ENCODE results near the gene PADI4. TPM values are rescaled to one million over a fixed set of nuclear protein-coding genes. Genes with fewer than 3 reads are reported as not detected.

Gene PADI4
- polyA plus RNA-seq, 1 experiment: not detected

DNA sequence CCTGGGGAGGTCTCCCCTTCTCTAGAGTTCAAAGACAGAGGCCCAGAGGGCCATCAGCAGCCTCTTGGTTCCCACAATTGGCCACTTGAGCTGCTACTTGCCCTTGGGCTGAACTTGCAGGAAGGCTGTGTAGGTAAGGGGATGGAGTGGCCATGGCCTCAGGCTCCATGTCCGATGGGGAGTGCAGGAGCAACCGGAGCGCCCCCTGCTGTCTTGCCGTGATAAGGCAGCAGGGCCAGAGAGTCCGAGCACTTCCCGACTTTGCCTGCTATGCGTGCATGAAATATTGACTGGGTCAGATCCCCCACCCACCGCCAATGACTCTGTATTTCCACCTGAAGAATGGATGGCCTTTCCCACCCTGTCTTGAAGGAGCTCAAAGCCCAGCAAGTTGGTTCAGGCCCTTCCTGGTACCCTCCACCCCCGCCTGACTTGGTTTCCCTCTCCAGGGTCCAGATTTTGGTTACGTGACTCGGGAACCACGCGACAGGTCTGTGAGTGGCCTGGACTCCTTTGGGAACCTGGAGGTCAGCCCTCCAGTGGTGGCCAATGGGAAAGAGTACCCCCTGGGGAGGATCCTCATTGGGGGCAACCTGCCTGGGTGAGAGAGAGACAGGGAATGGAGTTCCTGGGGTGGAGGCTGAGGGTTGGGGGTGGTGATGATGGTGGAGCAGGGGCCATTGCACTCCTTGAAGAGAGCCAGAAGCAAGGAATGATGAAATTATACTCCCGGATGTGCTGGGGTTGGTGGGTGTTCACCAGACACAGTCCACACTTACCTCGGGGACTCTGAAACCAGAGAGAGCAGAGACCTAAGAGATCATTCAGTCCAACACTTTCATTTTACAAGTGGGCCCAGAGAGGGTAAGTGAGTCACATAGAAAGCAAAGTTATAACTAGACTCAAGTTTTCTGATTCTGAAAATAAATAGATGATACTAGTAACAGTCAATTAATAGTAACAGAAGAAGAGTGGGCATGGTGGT lies 33.5 kb upstream of the PADI4 start:
- Histone ChIP-seq H3K4me3 (ENCODE audit: low read depth, low read length) (no peak overlapping the region), H3K9me3 (ENCODE audit: control insufficient read depth, insufficient read depth, low read length) (no peaks in the 10 kb centered on the region; the same call in 1 of the 2 replicates), H3K27ac (ENCODE audit: low read depth, low read length) (no peak overlapping the region), H3K27me3 (ENCODE audit: control insufficient read depth, insufficient read depth, low read length) (peaks cover 5% of the 10 kb centered on the region)
- ChIA-PET POLR2A (no interaction called here), CTCF (interaction anchor here (0.6 to 2.6 kb wide), 21 partner anchors 10 to 322 kb away, joined by 3 to 17 read pairs (median 4); no protein-coding TSS in a partner anchor)
- DNase-seq (ENCODE audit: low read depth, low spot score): no peak
- peak; percentile 68 for TF ChIP-seq CTCF (IDR thresholded peaks at IDR 0.05; ENCODE audit: low read depth, low read length)

GRCh38 chr1:17276568-17276967 lies 31.4 kb upstream of the PADI4 start:
- Histone ChIP-seq H3K27ac (ENCODE audit: low read depth, low read length) (no peak overlapping the region), H3K9me3 (ENCODE audit: control insufficient read depth, insufficient read depth, low read length) (no peaks in the 10 kb centered on the region; the same call in 1 of the 2 replicates), H3K27me3 (ENCODE audit: control insufficient read depth, insufficient read depth, low read length) (peaks cover 15% of the 10 kb centered on the region), H3K4me3 (ENCODE audit: low read depth, low read length) (no peak overlapping the region)
- no peak for DNase-seq (ENCODE audit: low read depth, low spot score)
- no peak for TF ChIP-seq CTCF (IDR thresholded peaks at IDR 0.05; ENCODE audit: low read depth, low read length)
- ChIA-PET CTCF (interaction anchor here (1.5 to 1.7 kb wide), 2 partner anchors 11 to 42 kb away, joined by 3 to 4 read pairs; no protein-coding TSS in a partner anchor), POLR2A (interaction anchor here (0.6 kb wide), 1 partner anchor 24 kb away, joined by 3 read pairs; no protein-coding TSS in a partner anchor)

- peaks cover 16% of the 10 kb centered on the region for H3K27me3 ChIP-seq (ENCODE audit: control insufficient read depth, insufficient read depth, low read length)
- no peak for DNase-seq (ENCODE audit: low read depth, low spot score)
- H3K4me3 ChIP-seq (ENCODE audit: low read depth, low read length): no peak overlapping the region
- TF ChIP-seq CTCF (IDR thresholded peaks at IDR 0.05; ENCODE audit: low read depth, low read length): no peak
- ChIA-PET CTCF (no interaction called here), POLR2A (no interaction called here)
- H3K27ac ChIP-seq (ENCODE audit: low read depth, low read length): no peak overlapping the region
- no peaks in the 10 kb centered on the region; the same call in 1 of the 2 replicates for H3K9me3 ChIP-seq (ENCODE audit: control insufficient read depth, insufficient read depth, low read length)
These were observed 30.4 kb upstream of the PADI4 start for GRCh38 chr1:17277511-17278159.

GRCh38 chr1:17278996-17279830 lies 28.8 kb upstream of the PADI4 start:
- Histone ChIP-seq H3K4me3 (ENCODE audit: low read depth, low read length) (no peak overlapping the region), H3K27ac (ENCODE audit: low read depth, low read length) (no peak overlapping the region), H3K27me3 (ENCODE audit: control insufficient read depth, insufficient read depth, low read length) (peaks cover 29% of the 10 kb centered on the region), H3K9me3 (ENCODE audit: control insufficient read depth, insufficient read depth, low read length) (no peaks in the 10 kb centered on the region)
- ChIA-PET CTCF (interaction anchor here (0.8 kb wide), 1 partner anchor 153 kb away, joined by 4 read pairs; no protein-coding TSS in a partner anchor), POLR2A (no interaction called here)
- TF ChIP-seq CTCF (IDR thresholded peaks at IDR 0.05; ENCODE audit: low read depth, low read length): no peak
- DNase-seq (ENCODE audit: low read depth, low spot score): no peak
